Measurements from ENCODE around the gene LIN7B.

Gene LIN7B

GRCh38 chr19:49113762-49114629 is at the start of gene LIN7B:
TSS of gene LIN7B (plus strand) at chr19:49114370. CDS start at chr19:49114405, 35 bp downstream.
- Histone ChIP-seq H3K27ac (ENCODE audit: extremely low read depth, low read depth, low read length) (peak within 1 kb of the TSS; percentile 84), H3K9me3 (ENCODE audit: control insufficient read depth, insufficient read depth, low read depth, low read length) (no peaks in the 10 kb centered on the region), H3K4me1 (ENCODE audit: control insufficient read depth, insufficient read depth, low read length) (peaks cover 14% of the 10 kb centered on the region), H3K4me3 (ENCODE audit: low read depth, low read length) (peak within 1 kb of the TSS; percentile 69), H3K36me3 (ENCODE audit: control insufficient read depth in 2 of 2, insufficient read depth in 1 of 2, low read length in 2 of 2) (peaks cover 0 to 18% of the 10 kb centered on the region in 2 experiments; a peak in 2 of 3 replicates)
- POLR2A ChIA-PET = interaction anchor here (0.5 to 2.3 kb wide), 13 partner anchors 14 to 156 kb away, joined by 3 to 22 read pairs (median 5); partner anchors contain the start of genes GYS1 and RUVBL2
- CTCF ChIA-PET = interaction anchor here (0.6 to 3.0 kb wide), 12 partner anchors 8 to 121 kb away, joined by 3 to 33 read pairs (median 7); partner anchors contain the start of genes GYS1 and RUVBL2
- TF ChIP-seq ZNF600 (tag by site-specific recombination; IDR thresholded peaks at IDR 0.05) = no peak; the same call in 1 of the 2 replicates
- TF ChIP-seq ZNF433 (tag by site-specific recombination; IDR thresholded peaks at IDR 0.05; ENCODE audit: low read depth) = no peak
- peak; percentile 61; the same call in 1 of the 2 replicates for TF ChIP-seq GLIS2 (tag by site-specific recombination; IDR thresholded peaks at IDR 0.05)
- TF ChIP-seq ZNF391 (tag by site-specific recombination; IDR thresholded peaks at IDR 0.05; ENCODE audit: borderline replicate concordance, low read depth) = no peak
- no peak for TF ChIP-seq PRDM2 (tag by site-specific recombination; IDR thresholded peaks at IDR 0.05; ENCODE audit: borderline replicate concordance)
- peak; percentile 40; the same call in 1 of the 2 replicates for TF ChIP-seq BCL11B (tag by site-specific recombination; IDR thresholded peaks at IDR 0.05; ENCODE audit: low read depth)
- TF ChIP-seq PATZ1 (tag by site-specific recombination; IDR thresholded peaks at IDR 0.05) = peak; percentile 69
- no peak for TF ChIP-seq ZNF792 (tag by site-specific recombination; IDR thresholded peaks at IDR 0.05)
- TF ChIP-seq ZNF24 (tag by site-specific recombination; IDR thresholded peaks at IDR 0.05) = no peak
- no peak for TF ChIP-seq HOXD13 (CRISPR knock-in tag; IDR thresholded peaks at IDR 0.05; ENCODE audit: borderline replicate concordance)
- TF ChIP-seq HIC1 (tag by site-specific recombination; IDR thresholded peaks at IDR 0.05) = no peak
- TF ChIP-seq ZNF529 (tag by site-specific recombination; IDR thresholded peaks at IDR 0.05; ENCODE audit: insufficient replicate concordance) = no peak
- TF ChIP-seq ZNF449 (tag by site-specific recombination; IDR thresholded peaks at IDR 0.05) = peak; percentile 76
- no peak for TF ChIP-seq ZNF19 (tag by site-specific recombination; IDR thresholded peaks at IDR 0.05; ENCODE audit: low read depth)
- peak; percentile 68 for TF ChIP-seq ZNF692 (tag by site-specific recombination; IDR thresholded peaks at IDR 0.05)
- no peak for TF ChIP-seq ZNF548 (tag by site-specific recombination; IDR thresholded peaks at IDR 0.05)
- no peak for TF ChIP-seq ZNF155 (tag by site-specific recombination; IDR thresholded peaks at IDR 0.05)
- TF ChIP-seq ZNF549 (tag by site-specific recombination; IDR thresholded peaks at IDR 0.05) = no peak
- TF ChIP-seq ZNF354C (tag by site-specific recombination; IDR thresholded peaks at IDR 0.05; ENCODE audit: borderline replicate concordance, low read depth) = no peak
- no peak for TF ChIP-seq ZNF239 (tag by site-specific recombination; IDR thresholded peaks at IDR 0.05)
- no peak for TF ChIP-seq ZNF202 (tag by site-specific recombination; IDR thresholded peaks at IDR 0.05; ENCODE audit: borderline replicate concordance)
- TF ChIP-seq ZNF114 (tag by site-specific recombination; IDR thresholded peaks at IDR 0.05) = no peak

All from HEK293 (cell line).